SIG-M5 treated with dmso at 0.1 percent for 504 hours (cell line): ENCODE data around the gene GPR89A.
"Not testable (repeated sequence)": the region's sequence is repeated elsewhere in the genome, so short reads cannot be mapped to it uniquely, and the experiment has no call there.

Experiments used
- DNase-seq: peaks from one replicate; lab custom pipeline; 2025; ENCODE audit not compliant: unreplicated experiment; lab: John Stamatoyannopoulos, UW

Gene GPR89A

GRCh38 chr1:145716641-145717345 is 109.0 kb downstream of the GPR89A start:
- no peak for DNase-seq

DNA sequence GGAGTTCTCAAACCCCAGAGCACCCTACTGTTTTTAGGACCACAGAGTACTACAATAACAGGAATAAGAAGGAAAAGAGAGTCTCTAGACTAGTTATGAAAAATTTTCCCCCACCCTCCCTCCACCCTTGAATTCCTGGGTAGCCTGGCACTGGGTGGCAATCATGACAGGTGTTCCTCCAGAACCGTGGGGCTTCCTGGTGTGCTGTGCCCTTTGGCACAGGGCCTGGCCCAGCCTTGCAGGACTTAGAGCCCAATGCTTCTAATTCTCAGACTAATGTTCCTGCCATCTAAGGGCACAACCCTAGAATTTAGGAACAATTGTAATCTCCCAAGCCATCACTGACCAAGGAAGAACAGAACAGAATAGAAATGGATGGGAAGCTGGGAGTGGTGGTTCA is 110.0 kb downstream of the GPR89A start:
- no peak for DNase-seq

DNA sequence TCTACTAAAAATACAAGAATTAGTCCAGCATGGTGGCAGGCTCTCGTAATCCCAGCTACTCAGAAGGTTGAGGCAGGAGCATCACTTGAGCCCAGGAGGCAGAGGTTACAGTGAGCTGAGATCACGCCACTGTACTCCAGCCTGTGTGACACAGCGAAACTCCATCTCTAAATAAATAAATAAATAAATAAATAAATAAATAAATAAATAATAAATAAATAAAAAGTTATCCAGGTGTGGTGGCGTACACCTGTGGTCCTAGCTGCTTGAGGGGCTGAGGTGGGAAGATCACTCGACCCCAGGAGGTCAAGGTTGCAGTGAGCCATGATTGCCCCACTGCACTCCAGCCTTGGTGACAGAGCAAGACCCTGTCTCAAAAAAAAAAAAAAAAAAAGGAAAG is 110.7 kb downstream of the GPR89A start:
- DNase-seq, result not testable (repeated sequence)

DNA sequence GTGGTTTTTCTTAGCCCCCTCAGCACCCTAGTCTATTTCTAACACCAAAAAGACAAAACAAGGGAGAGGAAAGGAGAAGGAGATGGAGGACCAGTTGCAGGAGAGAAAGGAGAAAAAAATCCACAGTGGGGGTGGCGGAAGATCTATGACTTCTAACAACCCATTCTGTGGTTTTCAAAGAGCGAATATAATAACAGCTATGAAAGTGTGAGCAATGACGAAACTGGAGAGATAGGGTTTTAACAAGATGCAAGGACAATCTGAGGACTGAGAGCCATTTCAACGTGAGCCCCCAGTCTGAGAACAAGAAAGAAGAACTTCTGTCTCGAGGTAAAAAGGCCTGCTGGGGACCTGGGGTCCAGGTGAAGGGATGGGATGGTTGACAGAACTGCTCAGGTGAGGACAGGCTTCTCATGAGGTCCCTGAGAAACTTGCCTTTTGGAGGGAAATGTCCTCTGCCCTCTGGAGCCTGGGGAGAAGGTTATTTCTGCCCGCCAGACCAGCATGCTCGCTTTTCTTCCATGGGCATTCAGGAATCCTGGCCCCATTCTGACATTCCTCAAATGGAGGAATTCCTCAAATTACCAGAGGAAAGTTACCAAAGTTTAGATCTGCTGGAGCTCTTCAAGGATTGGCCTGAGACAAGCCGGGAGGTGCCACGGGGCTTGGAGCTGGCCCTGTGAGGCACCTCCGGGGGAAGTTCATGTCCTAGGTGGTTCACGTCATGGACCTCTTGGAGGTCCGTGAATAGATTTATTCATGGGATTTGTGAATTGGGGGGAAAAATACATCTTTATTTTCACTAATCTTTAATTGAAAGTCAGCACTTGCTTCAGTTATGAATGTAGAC is 111.7 kb downstream of the GPR89A start, which contains the start of gene CD160:
TSS of gene CD160 (plus strand) at position 270 of the 850 bp plus-strand sequence. CDS start 8,829 bp downstream, outside the sequence.
- no peak for DNase-seq
